CD4-positive, alpha-beta T cell treated with Interferon gamma for 1 hour (primary cell): ENCODE measurements around the gene ASAH2B.

ENCODE experiments used
- DNase-seq: peaks from one replicate; pipeline ENCODE4 v3.0.0-alpha.2; 2020

ASAH2B gene

DNA sequence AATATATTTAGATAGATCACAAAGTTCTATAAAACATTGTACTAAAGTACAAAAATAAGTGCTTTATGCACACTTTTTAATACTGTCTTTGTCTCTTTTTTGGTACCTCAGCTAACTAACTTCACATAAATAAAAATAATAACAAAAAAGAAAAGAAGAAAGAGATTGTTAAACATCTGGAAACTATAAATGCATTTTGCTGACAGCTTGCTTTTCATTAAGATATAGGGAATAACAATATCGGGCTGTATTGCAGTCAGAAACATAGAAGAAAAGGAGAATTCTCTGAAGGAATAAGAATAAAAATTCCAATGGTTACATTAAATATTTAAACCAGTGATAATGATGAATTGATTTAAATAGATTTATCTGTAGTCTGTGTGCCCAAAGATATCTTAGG lies 59.9 kb downstream of the ASAH2B start:
- DNase-seq = no peak

DNA sequence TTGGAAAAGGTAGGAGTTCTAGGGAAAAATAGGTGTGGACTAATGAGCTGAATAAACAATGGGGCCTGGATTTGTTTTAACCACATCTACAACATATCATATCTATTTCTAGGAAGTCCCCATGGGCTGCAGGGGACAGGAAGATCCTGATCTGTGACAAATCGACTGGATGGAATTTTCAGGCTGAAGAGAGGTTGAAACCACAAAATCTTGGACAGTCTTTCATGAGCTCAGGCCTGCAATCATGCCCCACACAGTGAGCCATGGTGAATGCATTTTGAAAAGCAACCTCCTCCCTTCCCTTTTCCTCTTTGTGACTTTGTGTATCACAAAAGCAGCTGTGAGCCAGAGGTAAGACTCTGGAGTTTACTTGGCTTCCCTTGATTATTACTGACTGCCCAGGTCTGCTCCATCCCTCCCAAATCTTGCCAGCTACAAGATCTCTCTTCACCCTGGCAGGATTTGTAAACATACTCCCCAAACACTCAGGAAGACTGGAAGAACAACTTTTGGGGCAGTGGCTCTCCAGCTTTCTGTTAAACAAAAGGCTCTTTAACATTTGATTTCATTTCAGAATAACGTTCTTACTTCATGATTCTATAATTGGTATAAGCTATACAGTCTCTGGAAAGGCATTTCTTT lies 66.4 kb downstream of the ASAH2B start:
- DNase-seq = no peak

DNA sequence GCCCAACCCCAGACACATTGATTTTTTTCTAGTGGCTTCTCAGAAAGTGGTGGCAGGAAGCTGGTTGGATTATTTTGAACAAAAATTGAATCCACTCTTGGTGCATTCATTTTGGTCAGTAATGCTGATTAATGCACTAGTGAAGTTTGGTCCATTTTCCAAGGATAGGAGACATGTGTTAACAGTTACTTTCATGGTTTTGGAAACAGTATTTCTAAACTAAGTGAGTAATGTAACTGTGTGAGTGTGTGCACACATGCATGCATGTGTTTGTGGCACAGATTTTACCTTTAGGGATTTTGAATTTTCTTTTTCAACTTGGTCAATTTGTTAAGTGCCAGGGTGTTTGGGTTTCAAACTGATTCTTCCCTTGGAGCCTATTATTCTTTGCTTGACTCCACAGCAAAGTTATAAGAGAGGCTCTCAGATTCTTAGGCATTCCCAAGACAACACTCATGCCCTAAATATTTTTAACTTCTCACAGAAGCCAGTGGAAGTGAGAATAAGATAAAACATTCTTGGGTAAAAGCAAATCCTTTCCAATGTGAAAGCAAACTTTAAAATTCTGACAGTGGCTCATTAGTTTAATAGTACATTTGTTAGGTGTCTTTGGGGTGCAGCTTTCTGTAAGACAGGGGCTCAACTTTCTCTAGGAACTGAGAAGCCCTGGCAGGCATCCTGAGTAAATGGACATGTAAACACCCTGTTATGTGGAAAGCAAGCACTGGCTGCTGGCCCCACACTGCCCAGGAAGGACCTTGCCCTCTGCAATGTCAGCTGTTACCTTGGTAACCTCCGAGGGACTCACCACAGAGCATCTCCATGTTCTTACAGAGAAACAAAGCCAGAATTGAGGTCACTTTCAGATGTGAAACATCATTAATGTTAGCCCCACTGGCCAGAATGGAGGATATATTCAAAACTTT lies 68.4 kb downstream of the ASAH2B start:
- DNase-seq = no peak
